GM03348 (cell line): Measurements from ENCODE around the gene NXNL2.
A peak's percentile ranks its signal among the peaks of the same experiment; 100 is the strongest.

Experiments
- DNase-seq: peaks from one replicate; pipeline ENCODE4 v3.0.0; 2012; ENCODE audit warnings: low spot score

The NXNL2 gene

DNA sequence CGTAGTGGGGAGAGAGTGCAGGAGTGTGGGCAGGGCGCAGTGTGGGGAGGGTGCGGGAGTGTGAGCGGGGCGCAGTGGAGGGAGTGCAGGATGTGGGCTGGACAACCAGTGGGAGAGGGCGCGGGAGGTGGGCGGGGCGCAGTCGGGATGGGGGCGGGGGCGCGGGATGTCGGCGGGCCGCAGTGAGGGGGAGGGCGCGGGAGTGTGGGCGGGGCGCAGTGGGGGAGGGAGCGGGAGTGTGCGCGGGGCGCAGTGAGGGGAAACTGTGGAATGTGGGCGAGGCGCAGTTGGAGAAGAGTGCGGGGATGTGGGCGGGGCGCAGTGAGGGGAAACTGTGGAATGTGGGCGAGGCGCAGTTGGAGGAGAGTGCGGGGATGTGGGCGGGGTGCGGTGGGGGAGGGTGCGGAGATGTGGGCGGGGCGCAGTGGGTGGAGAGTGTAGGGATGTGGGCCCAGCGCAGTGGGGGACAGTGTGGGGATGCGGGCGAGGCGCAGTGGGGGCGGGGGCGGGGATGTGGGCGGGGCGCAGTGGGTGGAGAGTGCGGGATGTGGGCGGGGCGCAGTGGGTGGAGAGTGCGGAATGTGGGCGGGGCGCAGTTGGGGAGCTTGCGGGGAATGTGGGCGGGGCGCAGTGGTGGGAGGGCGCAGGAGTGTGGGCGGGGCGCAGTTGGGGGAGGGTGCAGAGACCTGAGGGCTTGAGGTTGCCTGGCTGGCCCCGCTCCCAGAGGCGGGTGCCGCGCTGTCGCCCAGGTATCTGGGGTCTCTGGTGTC is at the start of gene NXNL2:
TSS of gene NXNL2 (plus strand) at position 723 of the 770 bp plus-strand sequence. CDS start 257 bp downstream, outside the sequence.
- peak; percentile 94 for DNase-seq

DNA sequence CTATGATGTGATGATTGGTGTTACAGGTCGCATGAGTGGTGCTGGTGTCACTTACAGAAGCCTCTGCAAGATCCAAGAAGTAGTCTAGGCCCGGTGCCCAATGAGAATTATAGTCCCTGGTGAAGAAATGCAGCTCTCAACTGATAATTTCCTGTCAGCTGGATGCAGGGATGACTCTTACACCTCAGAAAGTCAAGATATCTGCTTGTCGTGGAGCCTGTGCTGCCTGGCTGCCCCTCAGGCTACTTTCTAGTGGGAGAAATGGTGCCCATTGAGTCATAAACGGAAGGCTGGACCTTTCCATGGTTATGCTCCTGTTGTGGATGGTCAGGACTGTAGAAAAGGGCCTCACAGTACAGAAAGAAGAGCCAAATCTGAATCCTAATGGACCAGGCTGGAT is 46.8 kb upstream of the NXNL2 start:
- DNase-seq = no peak

DNA sequence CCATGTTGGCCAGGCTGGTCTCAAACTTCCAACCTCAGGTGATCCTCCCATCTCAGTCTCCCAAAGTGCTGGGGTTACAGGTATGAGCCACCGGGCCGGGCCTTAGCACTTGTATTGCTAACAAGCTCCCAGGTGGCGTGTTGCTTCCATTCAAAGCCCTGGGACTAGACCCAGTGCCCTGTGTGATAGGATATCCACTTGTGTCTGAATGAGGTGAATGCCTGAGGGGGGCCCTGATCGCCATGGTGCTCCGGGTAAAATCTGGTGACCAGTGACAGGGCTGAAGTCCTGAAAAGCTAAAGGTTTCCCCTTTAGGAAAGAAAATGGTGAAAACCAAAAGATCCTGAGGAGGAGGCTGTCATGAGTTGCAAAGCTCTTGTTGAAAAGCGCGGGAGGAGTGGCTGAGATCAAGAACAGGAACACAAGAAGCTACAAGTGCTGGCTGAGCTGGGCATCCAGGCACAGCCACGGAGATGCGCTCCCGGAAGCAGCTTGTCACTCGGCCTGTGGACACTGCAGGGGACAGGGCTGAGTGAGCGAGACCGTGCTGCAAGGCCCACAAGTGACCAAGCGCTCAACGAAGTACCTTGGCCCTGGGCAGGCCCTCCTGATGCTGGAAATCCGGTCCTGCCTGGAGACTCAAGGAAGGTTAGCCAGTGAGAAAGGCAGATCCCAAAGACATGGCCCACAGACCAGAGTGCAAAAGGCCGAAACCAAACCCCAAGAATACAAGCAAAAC is 39.8 kb upstream of the NXNL2 start:
- no peak for DNase-seq

DNA sequence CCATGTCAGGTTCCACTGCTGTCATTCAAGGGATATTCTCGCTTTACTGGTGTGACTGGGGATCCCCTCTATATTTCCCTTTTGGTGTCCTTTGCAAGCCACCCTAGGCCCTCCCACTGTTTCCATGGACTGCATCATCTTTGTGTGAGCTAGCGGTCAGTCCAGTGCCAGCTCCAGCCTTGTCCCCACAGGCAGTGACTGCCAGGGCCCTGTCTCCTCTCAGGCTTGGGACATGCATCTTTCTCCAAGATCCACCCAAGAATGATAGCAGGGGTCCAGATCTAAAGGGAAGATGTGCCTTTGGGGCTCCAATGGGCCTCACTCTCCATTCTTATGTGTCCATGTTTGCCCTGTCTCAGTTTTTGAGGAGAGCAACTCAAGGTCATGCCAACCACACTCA is 37.8 kb upstream of the NXNL2 start:
- DNase-seq = no peak

DNA sequence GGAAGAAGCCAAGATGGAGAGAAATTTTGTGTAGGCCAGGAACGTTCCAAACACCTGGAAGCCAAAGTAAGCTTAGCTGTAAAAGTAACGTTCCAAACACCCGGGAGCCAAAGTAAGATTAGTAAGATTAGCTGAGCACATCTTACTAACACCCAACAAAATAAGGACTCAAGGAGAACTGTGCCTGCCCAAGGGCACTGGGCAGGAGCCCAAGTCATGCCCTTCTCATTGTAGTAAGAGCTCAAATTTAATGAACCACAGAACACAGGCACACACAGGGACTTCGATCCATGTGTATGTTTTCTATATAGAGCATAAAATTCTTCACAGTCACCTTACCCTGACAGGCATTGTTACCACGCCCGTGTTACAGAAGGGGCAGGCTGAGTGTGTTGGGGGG is 36.1 kb upstream of the NXNL2 start:
- DNase-seq = no peak

DNA sequence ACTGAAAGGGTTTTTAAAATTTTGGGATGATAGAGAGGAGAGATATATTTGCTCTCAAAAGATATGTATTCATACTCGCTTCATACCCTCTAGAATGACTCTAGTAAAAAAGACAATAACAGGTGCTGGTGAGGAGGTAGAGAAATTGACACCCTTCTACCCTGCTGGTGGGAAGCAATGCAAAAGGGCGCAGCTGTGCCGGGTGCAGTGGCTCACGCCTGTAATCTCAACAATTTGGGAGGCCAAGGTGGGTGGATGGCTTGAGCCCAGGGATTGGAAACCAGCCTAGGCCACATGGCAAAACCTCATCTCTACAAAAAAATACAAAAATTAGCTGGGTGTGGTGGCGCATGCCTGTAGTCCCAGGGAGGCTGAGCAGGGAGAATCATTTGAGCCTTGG is 33.9 kb upstream of the NXNL2 start:
- DNase-seq = no peak

DNA sequence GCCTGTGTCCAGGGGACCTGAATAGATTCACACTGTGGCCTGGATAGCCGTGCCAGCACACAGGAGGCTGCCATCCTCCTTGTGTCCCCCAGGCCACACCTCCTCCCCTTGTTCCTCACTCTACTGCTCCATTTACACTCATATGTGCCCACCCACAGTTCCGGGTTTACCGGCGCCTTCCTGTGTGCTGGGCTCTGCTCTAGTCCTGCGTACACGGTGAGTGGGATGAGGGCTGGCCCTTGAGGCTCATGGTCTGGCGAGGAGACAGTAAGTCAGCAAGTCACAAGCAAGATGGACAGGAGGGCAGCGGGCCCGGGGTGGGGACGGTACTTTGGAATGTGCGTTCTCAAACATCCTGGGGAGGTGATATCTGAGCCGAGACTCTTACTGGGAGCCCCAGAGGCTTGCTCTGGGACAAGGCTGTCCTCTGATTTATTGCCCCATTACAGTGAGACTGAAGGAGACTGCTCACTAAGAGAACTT is 32.4 kb upstream of the NXNL2 start:
- no peak for DNase-seq

DNA sequence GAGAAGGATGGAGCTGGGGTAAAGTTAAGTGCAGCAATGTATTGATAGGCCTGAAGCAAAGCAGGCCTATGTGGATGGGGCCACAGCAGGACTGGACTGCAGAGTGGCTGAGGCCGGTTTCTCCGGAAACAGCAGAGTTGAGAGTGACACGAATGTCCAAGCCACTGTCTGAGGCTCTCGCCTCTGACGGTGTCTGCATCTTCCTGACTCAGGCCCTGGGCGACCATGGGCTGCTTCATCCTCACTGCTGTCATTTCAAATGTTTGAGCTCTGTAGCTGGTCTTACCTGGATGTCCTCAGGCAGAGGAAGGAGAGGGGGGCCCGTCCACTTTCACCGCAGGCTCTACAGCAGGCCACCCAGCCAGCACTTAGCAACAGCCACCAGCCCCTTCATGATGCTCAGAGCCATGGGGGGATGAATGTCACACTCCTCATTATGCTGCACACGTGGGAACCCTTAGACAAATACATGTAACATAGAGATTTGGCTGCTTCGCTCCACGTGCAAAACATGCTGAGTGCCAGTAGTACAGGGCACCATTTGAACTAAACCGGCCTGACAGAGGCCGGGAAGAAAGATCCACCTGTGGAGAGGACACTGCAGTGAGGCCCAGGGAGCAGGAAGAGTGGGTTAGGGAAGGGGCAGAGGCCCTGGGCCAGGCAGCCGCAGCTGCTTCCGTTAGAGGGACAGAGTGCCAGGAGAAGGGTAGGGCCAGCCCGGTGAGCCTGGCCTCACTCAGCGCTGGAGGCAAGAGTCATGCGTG is 31.7 kb upstream of the NXNL2 start:
- no peak for DNase-seq

DNA sequence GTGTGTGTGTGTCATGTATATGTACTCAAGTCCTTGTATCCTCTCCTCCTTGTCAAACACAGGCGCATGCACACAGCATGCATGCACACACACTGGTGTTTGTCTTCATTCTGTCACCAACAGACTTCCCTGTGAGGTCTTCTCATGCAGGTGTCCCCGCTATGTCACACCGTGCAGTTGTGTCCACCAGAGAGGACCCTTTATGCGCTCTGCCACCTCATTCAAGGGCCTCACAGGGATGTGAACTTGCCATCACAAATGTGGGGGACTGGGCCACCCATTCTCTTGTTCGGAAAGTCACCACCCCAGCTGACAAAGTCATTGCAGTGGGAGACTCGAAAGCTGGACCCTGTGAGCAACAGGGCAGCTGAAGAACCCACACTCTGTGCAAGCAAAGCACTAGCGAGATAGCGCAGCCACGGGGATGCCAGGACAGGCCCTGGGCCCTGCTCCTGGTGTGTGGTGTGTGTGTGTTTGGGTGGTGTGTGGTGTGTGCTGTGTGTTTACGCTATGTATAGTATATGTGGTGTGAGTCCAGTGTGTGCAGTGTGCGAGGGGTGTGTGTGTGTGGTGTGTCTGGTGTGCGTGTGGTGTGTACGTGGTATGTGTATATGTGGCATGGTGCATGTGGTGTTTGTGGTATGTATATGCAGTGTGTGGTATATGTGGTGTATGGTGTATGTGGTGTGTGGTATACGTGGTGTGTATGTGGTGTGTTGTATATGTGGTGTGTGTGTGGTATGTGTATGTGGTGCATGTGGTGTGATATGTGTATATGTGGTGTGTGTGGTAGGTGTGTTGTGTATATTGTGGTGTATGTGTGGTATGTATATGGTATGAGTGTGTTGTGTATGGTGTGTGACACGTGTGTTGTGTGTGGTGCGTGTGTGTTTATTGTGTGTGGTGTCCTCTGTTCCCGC is 30.9 kb upstream of the NXNL2 start:
- DNase-seq = no peak

DNA sequence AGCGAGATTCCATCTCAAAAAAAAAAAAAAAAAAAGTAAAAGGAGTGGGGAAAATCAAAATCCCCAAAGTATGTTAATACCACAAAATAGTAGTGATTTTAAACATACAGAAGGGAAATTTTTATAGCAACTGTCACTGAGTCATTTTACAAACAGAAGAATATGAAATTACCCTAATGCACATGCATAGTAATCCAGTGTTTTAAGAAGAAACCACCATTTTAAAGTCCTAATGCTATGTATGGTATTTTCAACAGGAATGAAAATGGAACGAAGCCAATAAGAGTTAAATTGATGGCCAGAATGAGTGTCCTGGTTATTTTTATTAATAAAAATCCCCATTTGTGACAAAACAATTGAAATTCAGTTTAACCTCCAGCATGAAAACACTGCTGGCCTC is 26.7 kb upstream of the NXNL2 start:
- DNase-seq = no peak

DNA sequence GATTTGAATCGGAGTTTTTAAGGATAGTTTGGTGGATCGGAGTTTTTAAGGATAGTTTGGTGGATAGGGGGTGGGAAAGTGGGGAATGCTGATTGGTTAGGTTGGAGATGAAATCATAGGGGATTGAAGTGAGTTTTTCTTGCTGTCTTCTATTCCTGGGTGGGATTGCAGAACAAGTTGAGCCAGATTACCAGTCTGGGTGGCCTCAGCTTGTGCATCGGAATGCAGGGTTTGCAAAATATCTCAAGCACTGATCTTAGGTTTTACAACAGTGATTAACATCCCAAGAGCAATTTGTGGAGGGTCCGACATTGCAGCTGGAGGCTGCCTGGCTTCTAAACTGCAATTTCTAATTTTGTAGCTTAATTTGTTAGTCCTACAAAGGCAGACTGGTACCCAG is 23.1 kb upstream of the NXNL2 start:
- no peak for DNase-seq

DNA sequence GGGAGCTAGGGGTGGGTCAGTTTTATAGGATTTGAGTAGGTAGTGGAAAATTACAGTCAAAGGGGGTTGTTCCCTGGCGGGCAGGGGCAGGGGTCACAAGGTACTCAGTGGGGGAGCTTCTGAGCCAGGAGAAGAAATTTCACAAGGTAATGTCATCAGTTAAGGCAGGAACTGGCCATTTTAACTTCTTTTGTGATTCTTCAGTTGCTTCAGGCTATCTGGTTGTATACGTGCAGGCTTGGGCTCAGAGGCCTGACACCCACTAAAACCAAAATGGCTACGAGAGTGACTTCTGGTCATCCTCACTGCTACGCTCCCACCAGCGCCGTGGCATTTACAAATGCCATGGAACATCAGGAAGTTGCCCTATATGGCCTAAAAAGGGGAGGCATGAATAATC is 20.7 kb upstream of the NXNL2 start:
- DNase-seq = no peak

DNA sequence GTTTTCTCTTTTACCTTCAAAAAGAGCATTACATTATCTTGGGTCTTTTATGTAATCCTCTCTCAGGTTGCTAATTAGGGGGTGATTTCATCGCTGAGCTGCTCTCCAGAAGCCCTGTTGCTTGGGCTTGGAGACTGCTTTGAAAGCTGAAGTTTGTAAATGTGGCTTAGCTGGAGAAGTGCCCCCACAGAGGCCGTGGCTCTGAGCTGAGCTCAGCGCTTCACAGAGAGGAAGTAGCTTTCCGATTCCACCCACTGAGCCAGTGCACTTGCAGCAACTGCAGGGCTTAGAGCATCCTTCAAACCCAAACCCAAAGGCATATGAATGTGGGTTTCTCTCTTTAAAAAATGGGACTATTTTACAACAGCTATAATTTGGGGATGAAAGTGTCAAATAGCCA is 13.7 kb upstream of the NXNL2 start:
- DNase-seq = no peak

DNA sequence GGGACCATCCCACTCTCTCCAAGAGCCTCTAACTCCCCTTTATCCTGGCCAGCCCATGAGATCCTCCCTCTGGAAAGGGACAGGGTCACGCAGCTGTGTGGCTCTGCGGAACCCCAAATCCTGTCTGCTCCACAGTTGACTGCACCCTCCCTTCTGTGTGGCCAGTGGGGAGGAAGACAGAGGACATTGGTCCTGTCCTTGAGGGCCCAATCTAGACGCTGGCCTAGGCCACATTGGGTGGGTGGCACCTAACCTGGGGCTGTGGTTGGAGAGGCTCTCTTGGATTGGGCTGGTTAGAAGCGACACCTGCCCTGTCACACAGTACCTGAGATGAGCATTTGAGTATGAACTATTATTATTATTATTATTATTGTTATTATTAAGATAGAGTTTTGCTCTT is 12.6 kb upstream of the NXNL2 start:
- no peak for DNase-seq

DNA sequence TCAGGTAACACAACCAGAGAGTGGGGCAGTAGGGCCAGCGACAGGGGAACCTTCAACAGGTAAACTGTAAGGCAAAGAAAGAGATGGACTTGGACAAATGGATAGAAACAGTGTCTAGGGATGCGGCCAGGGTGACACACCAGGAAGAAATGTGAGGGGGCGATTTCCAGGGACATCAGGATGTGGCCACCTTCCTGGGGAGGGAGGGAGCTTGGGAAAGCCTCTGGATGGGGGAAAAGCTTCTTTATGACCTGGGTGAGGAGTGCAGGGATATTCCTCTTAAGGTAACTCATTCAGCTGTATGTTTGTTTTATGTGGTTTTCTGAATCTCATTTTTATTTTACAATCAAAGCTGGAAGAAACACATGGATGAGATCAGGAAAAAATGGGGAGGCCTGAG is 11.9 kb upstream of the NXNL2 start:
- DNase-seq = peak; percentile 62

DNA sequence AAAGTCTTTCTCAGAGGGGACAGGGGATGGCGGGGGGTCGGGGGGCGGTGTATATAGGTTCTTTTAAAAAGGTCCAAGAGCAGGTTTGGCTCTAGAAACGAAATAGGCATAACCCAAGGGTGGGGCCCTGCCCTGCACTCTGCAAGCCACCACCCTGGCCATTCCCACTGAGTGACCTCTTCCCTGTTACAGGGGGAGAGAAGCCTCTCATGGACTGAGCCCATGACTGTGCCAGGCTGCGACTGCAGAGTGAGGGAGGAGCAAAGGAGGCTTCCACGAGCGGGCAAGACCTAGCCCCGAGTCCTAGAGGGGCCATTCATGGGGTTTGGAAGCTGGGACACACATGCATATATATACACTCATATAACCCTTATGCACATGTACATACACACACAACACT is 10.1 kb upstream of the NXNL2 start:
- no peak for DNase-seq

DNA sequence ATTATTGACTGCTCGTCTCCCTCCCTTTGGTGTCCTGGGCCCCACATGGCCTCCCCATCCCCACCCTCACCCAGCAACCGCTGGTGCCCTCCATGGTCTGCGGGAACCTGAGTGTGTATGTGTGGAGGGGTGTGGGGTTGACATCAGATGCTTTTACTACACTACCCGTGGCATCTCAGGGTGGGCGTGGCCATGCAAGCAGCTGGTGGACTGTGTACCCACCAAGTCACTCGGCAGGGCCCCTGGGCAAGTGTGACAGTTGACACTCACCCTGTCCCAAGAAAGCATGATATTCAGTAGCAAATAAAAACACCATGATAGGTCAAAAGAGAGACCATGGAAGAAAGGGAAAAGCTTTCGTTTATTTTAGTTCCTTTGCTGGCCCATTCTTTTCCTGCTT is 7.4 kb upstream of the NXNL2 start:
- DNase-seq = no peak

DNA sequence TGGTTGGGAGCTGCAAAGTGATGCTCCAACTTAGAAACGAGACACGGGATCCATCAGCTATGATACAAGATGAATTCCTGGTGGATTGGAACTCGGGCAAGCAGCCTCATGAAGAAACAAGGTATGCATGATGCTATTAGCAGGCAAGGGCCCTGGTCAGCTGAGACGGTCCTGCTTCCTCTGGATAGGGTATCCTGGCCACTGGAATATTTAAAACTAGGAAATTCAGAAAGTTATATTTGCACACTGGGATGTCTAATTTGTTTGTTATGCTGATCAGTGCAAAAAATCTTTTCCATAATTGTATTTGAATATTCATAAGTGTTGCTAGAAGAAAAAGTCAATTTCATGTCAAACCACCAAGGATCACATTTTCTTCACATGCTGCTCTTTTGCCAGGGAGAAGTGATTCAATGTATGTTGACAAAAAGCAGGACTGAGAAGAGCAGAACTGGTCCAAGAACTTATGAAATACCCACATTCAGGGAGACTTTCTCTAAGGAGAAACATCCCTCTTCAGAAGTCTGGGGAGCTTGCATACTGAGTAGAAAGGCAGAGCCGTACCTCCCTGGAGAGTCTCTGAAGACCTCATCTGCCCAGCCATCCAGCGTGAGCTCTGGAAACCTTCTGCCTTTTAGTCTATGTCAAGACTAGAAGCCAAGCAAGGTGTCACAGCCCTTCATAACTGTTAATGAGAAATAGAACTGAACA is 6.7 kb upstream of the NXNL2 start:
- DNase-seq = peak; percentile 52

DNA sequence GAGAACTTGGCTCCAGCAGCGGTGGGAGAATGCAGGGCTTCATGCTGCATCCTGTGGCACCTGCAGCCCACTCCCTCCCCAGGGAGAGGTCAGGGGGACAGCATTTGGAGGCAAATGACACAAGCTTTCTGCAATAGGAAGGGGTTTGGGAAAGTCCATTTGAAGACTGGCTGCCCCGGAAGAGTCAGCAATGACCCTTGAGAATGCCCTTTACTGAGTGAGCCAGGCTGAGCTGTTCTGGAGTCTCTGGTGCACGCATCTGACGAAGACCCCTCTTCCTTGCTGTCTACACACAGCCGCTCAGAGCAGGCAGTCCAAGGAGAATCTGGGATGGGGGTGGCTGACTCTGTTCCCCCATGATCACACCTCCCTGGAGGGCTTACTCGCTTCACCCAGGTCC is 5.5 kb upstream of the NXNL2 start:
- DNase-seq = no peak

DNA sequence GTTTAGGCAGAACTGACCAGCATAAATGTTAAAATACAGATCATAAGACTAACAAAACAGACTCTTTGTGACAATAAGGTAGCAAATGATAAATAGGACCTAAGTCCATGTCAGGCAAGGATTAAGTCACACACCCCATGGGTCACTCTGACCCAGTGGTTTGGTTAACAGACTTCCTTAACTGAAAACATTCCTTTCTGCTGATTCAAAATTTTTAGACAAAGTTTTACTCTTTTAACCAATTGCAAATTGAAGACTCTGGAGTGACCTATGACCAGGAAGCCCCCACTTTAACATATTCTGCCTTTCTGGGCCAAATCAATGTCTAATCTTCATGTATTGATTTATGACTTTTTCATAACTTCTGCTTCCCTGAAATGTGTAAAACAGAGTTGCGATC is 4.9 kb upstream of the NXNL2 start:
- peak; percentile 69 for DNase-seq
